SK-N-SH (cell line): ENCODE data around the gene LMAN1L. TPM values are rescaled to one million over a fixed set of nuclear protein-coding genes. Genes with fewer than 3 reads are reported as not detected.

ENCODE experiments used
- CTCF ChIA-PET: fragments of 300-600, 350-600 bp; formaldehyde crosslinking; extraction: SDS; loops from one replicate; lab custom pipeline; 2021; lab: Yijun Ruan, JAX
- POLR2A ChIA-PET: fragments of 350-600 bp; sonication (Branson Sonifier 250); formaldehyde crosslinking; extraction: SDS; loops from one replicate; lab custom pipeline; 2020; ENCODE audit warnings: antibody characterized with exemption, inconsistent platforms; lab: Yijun Ruan, JAX
- DNase-seq: peaks from one replicate; pipeline ENCODE4 v3.0.0; 2012
- H2AFZ ChIP-seq: fragments of 200-600 bp; sonication (generic); 2 replicates; pipeline ENCODE4 v1.8.1; 2016; ENCODE audit warnings: antibody characterized with exemption, mild to moderate bottlenecking, low read depth
- H3F3A ChIP-seq: fragments of 200-600 bp; sonication (generic); replicated peaks from 2 replicates; pipeline ENCODE3; 2016; ENCODE audit warnings: antibody characterized with exemption, mild to moderate bottlenecking; ENCODE audit not compliant: insufficient read depth
- H3K27ac ChIP-seq, 2 experiments: fragments of 200-500 bp in 1 of 2; fragments of 200-600 bp in 1 of 2; sonication (Bioruptor generic) in 1 of 2; sonication (generic), shearing (Covaris generic) in 1 of 2; 2 replicates each; pipeline versions ENCODE4 v1.5.1 to v1.6.1; 2014 to 2016; ENCODE audit warnings: low read depth in 2 of 2, inconsistent platforms in 1 of 2, low read length in 1 of 2, mild to moderate bottlenecking in 1 of 2, mixed read lengths in 1 of 2
- H3K27me3 ChIP-seq: fragments of 200-600 bp; sonication (generic), shearing (Covaris generic); 2 replicates; pipeline ENCODE4 v1.6.1; 2016; ENCODE audit warnings: mixed run types; ENCODE audit not compliant: insufficient read depth
- H3K36me3 ChIP-seq, 2 experiments: fragments of 200-500 bp in 1 of 2; fragments of 200-600 bp in 1 of 2; sonication (Bioruptor generic) in 1 of 2; sonication (generic) in 1 of 2; replicated peaks in 1 of 2; 2 replicates each; pipeline versions ENCODE3 to v1.5.1; 2014 to 2016; ENCODE audit warnings: low read length in 1 of 2, mild to moderate bottlenecking in 1 of 2; ENCODE audit not compliant: insufficient read depth in 2 of 2, control insufficient read depth in 1 of 2
- H3K4me1 ChIP-seq, 2 experiments: fragments of 200-500 bp in 1 of 2; fragments of 200-600 bp in 1 of 2; sonication (Bioruptor generic) in 1 of 2; sonication (generic), shearing (Covaris generic) in 1 of 2; 2 replicates each; pipeline versions ENCODE4 v1.5.1 to v1.6.1; 2014 to 2016; ENCODE audit warnings: low read depth in 1 of 2, low read length in 1 of 2, mixed run types in 1 of 2; ENCODE audit not compliant: insufficient read depth in 2 of 2, control insufficient read depth in 1 of 2
- H3K4me2 ChIP-seq: fragments of 200-600 bp; sonication (generic), shearing (Covaris generic); 2 replicates; pipeline ENCODE4 v1.6.1; 2017; ENCODE audit warnings: mixed run types
- H3K4me3 ChIP-seq, 2 experiments: fragments of 200-500 bp in 1 of 2; fragments of 200-600 bp in 1 of 2; sonication (Bioruptor generic) in 1 of 2; sonication (generic), shearing (Covaris generic) in 1 of 2; 2 replicates each; pipeline versions ENCODE4 v1.5.1 to v1.8.1; 2014 to 2016; ENCODE audit warnings: low read depth in 2 of 2, inconsistent platforms in 1 of 2, low read length in 1 of 2, mild to moderate bottlenecking in 1 of 2, mixed read lengths in 1 of 2, moderate library complexity in 1 of 2
- H3K79me2 ChIP-seq: fragments of 200-600 bp; sonication (generic); 2 replicates; pipeline ENCODE4 v1.8.1; 2017; ENCODE audit warnings: mild to moderate bottlenecking; ENCODE audit not compliant: insufficient read depth
- H3K9ac ChIP-seq: fragments of 200-600 bp; sonication (generic); 2 replicates; pipeline ENCODE4 v1.6.1; 2017; ENCODE audit warnings: mixed run types
- H3K9me2 ChIP-seq: fragments of 200-600 bp; sonication (generic); 2 replicates; pipeline ENCODE4 v1.6.1; 2017; ENCODE audit warnings: mixed run types
- H3K9me3 ChIP-seq: fragments of 200-600 bp; sonication (generic); 2 replicates; pipeline ENCODE4 v1.6.1; 2017; ENCODE audit warnings: mixed run types, mild to moderate bottlenecking, moderate library complexity
- H4K20me1 ChIP-seq: fragments of 200-600 bp; sonication (generic); 2 replicates; pipeline ENCODE4 v1.6.1; 2017; ENCODE audit warnings: mild to moderate bottlenecking, mixed run types; ENCODE audit not compliant: insufficient read depth
- CHD2 ChIP-seq: fragments of 150-350 bp; IDR thresholded peaks from 2 replicates; pipeline ENCODE4 v1.6.1; 2018; ENCODE audit warnings: low read length; ENCODE audit not compliant: partially characterized antibody
- CTCF ChIP-seq: fragments of 200-600 bp; sonication (generic); IDR thresholded peaks from 2 replicates; pipeline ENCODE4 v1.6.1; 2017; ENCODE audit warnings: antibody characterized with exemption, mild to moderate bottlenecking, moderate library complexity
- ELF1 ChIP-seq: IDR thresholded peaks from 2 replicates; pipeline ENCODE4 v1.4.0; 2012
- FOXJ3 ChIP-seq: sonication (generic); formaldehyde crosslinking; IDR thresholded peaks from 2 replicates; pipeline ENCODE4 v1.5.1; 2020; ENCODE audit warnings: mild to moderate bottlenecking, missing genetic modification reagents
- GATA2 ChIP-seq: sonication (generic); formaldehyde crosslinking; IDR thresholded peaks from 2 replicates; pipeline ENCODE4 v1.5.0; 2020; ENCODE audit warnings: mild to moderate bottlenecking, missing genetic modification reagents
- IRF3 ChIP-seq: fragments of 150-350 bp; IDR thresholded peaks from 2 replicates; pipeline ENCODE4 v1.6.1; 2016; ENCODE audit warnings: mild to moderate bottlenecking, low read depth, low read length
- JUND ChIP-seq: IDR thresholded peaks from 2 replicates; pipeline ENCODE4 v1.4.0; 2012
- MEF2A ChIP-seq: IDR thresholded peaks from 2 replicates; pipeline ENCODE4 v1.4.0; 2012; ENCODE audit warnings: low read depth, borderline replicate concordance
- NFIC ChIP-seq: IDR thresholded peaks from 2 replicates; pipeline ENCODE4 v1.4.0; 2012; ENCODE audit warnings: borderline replicate concordance
- PBX3 ChIP-seq: IDR thresholded peaks from 2 replicates; pipeline ENCODE4; 2012
- POLR2AphosphoS5 ChIP-seq: IDR thresholded peaks from 2 replicates; pipeline ENCODE4 v1.6.1; 2012; ENCODE audit warnings: low read depth, low read length
- RAD21 ChIP-seq: IDR thresholded peaks from 2 replicates; pipeline ENCODE4 v1.6.1; 2012; ENCODE audit warnings: mild to moderate bottlenecking, low read length
- RCOR1 ChIP-seq: fragments of 150-350 bp; IDR thresholded peaks from 2 replicates; pipeline ENCODE4 v1.6.1; 2017; ENCODE audit warnings: antibody characterized with exemption, low read length
- SIN3A ChIP-seq: IDR thresholded peaks from 2 replicates; pipeline ENCODE4 v1.6.1; 2012; ENCODE audit warnings: low read depth, mild to moderate bottlenecking, low read length, moderate library complexity, borderline replicate concordance
- SMC3 ChIP-seq: IDR thresholded peaks from 2 replicates; pipeline ENCODE4 v1.6.1; 2012; ENCODE audit warnings: low read depth, low read length, improper control_type of control experiment
- TCF12 ChIP-seq: IDR thresholded peaks from 2 replicates; pipeline ENCODE4 v1.4.0; 2012
- USF1 ChIP-seq: IDR thresholded peaks from 2 replicates; pipeline ENCODE4 v1.4.0; 2012; ENCODE audit warnings: low read depth, borderline replicate concordance
- USF2 ChIP-seq: fragments of 150-350 bp; IDR thresholded peaks from 2 replicates; pipeline ENCODE4 v1.6.1; 2017; ENCODE audit warnings: antibody characterized with exemption, low read length, low read depth, borderline replicate concordance
- YY1 ChIP-seq: IDR thresholded peaks from 2 replicates; pipeline ENCODE4 v1.4.0; 2012; ENCODE audit warnings: low read depth, mild to moderate bottlenecking
- WGBS: methylation state at CpG from one replicate; pipeline ENCODE4 v1.1.6; 2017; ENCODE audit warnings: low lambda C conversion rate; 5-methylcytosine and 5-hydroxymethylcytosine counted together
- polyA plus RNA-seq, 3 experiments: library from polyadenylated mRNA; depleted of rRNA; stranded (reverse); fragments of >200 nt; gene quantifications; 2 replicates each; pipeline ENCODE4 v1.2.3, GENCODE V29; 2012

Gene LMAN1L
- polyA plus RNA-seq, 1 of the 3 experiments (the other 2 are of a cell fraction): 0.02 TPM

- DNase-seq: no peak
- Histone ChIP-seq H3K27me3 (no peaks in the 10 kb centered on the region), H3K9ac (no peak overlapping the region), H3K4me1 (peaks cover under 1 to 18% of the 10 kb centered on the region in 2 experiments; a peak in 1 of 4 replicates), H3K79me2 (peaks cover 77% of the 10 kb centered on the region), H3F3A (no peaks in the 10 kb centered on the region), H3K4me2 (no peak overlapping the region), H2AFZ (no peak overlapping the region), H3K36me3 (peaks cover 3 to 8% of the 10 kb centered on the region in 2 experiments), H3K27ac (no peak overlapping the region), H3K9me2 (no peaks in the 10 kb centered on the region), H3K9me3 (no peaks in the 10 kb centered on the region), H4K20me1 (peaks cover 21% of the 10 kb centered on the region), H3K4me3 (no peak overlapping the region)
- TF ChIP-seq MEF2A (no peak), USF1 (no peak), SIN3A (no peak), TCF12 (no peak), CHD2 (no peak), USF2 (no peak), GATA2 (CRISPR knock-in tag) (no peak), JUND (no peak), PBX3 (no peak), CTCF (no peak), FOXJ3 (CRISPR knock-in tag) (no peak), ELF1 (no peak), IRF3 (no peak), NFIC (no peak), YY1 (no peak), POLR2AphosphoS5 (no peak), SMC3 (no peak), RCOR1 (no peak), RAD21 (no peak)
- ChIA-PET POLR2A (interaction anchor here (0.7 to 1.0 kb wide), 2 partner anchors 12 to 14 kb away, joined by 3 read pairs; no protein-coding TSS in a partner anchor), CTCF (interaction anchor here (0.7 to 2.7 kb wide), 4 partner anchors 11 to 90 kb away, joined by 3 to 16 read pairs (median 4); no protein-coding TSS in a partner anchor)
- WGBS: 98% methylated on average over 4 of the region's 4 CpGs
Observed at GRCh38 chr15:74858369-74858740, 45.7 kb downstream of the LMAN1L start.
